GM10266 (cell line): Measurements from ENCODE around the gene ZNF609.
A peak's percentile ranks its signal among the peaks of the same experiment; 100 is the strongest.

Source experiments
- DNase-seq: peaks from one replicate; pipeline ENCODE4 v3.0.0; 2012; ENCODE audit errors: extremely low spot score
- CTCF ChIP-seq: IDR thresholded peaks from 2 replicates; pipeline ENCODE4 v1.5.1; 2012; ENCODE audit warnings: mild to moderate bottlenecking, low read depth; ENCODE audit not compliant: control insufficient read depth, insufficient read depth; ENCODE audit errors: missing control alignments

ZNF609 gene

GRCh38 chr15:64503640-64504039 lies 43.3 kb downstream of the ZNF609 start:
- no peak for TF ChIP-seq CTCF
- no peak for DNase-seq

DNA sequence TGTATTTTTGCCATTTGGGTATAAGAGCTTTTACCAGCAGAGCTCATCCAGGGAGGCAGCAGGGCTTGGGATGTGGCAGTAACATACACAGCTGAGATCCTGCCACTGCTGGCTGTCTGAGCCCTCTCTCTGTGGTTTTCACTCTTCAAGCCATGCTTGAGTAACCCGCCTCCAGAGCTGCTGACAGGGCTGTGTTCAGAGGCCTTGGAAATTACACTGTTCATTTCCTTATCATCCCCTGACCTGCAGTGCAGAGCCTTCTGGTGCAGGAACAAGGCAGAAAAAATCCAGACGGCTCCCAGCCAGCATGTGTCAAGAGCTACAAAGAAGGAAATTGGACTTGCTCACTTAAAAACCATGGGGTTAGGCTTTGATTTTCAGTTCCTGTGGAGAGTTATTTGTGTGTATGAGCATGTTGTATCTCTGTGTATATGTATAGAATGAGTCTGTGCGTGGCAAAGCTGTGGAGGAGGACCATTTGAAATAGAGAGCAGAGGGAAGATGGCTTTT lies 47.0 kb downstream of the ZNF609 start:
- no peak for TF ChIP-seq CTCF
- peak; percentile 52 for DNase-seq

- no peak for TF ChIP-seq CTCF
- DNase-seq: no peak
These were observed 47.5 kb downstream of the ZNF609 start for GRCh38 chr15:64507845-64508244.

GRCh38 chr15:64513823-64514222 lies 53.4 kb downstream of the ZNF609 start:
- no peak for TF ChIP-seq CTCF

GRCh38 chr15:64515196-64515595 lies 54.8 kb downstream of the ZNF609 start:
- no peak for TF ChIP-seq CTCF
- no peak for DNase-seq

More at GRCh38 chr15:64513823-64514222, 53.4 kb downstream of the ZNF609 start:
- DNase-seq: no peak

GRCh38 chr15:64515825-64516224 lies 55.4 kb downstream of the ZNF609 start:
- no peak for TF ChIP-seq CTCF
- no peak for DNase-seq

DNA sequence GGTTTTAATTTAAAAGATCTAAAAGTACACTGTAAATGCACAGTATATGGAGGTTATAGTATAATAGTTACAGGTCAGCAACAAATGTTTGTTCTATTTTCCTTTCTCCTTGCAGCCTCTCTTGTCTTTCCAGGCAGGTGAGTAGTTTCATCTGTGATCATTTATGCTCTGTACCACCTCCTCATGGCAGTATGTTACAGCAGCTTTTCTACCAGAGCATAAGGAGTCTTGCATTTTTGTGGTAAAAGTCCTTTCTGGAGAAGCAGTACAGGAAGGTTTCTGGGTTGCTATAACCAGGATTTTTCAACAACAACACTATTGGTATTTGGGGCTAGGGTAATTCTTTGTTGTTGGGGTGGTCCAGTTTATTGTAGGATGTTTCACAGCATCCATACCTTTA lies 59.5 kb downstream of the ZNF609 start:
- TF ChIP-seq CTCF: no peak
- no peak for DNase-seq

DNA sequence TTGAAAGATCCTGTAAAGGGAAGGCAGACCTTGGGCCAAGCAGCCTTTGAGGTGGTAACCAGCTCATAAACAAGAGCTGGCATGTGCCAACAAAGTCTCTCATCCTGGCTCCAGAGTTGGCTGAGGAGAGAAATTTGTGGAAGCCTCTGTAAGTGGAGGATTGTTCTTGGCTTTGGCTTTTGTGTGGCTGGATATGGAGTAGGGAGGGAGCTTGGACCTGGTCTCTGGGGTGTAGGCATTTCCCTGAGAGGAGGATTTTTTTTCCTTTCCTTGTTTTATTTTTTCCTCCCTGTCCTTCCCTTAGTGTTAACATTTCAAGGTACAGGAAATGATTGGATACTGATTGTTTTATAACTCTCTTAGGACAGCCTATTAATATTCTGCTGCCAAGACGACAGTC lies 60.8 kb downstream of the ZNF609 start:
- no peak for TF ChIP-seq CTCF
- DNase-seq: no peak
